Endometrial microvascular endothelial cells (primary cell): Measurements from ENCODE around the gene GLRA1. TPM values are rescaled to one million over a fixed set of nuclear protein-coding genes. Genes with fewer than 3 reads are reported as not detected.
"Not testable (repeated sequence)": the region's sequence is repeated elsewhere in the genome, so short reads cannot be mapped to it uniquely, and the experiment has no call there.

Experiments
- in situ Hi-C: cut with HindIII; loops from 2 replicates; pipeline ENCODE4 v1.10.0; 2017; ENCODE audit warnings: low sequenced_read_pairs, low pct_unique_long_range_greater_than_20kb; ENCODE audit errors: inconsistent ontology term
- total RNA-seq: library from RNA; depleted of rRNA; stranded (reverse); fragments of >200 nt; gene quantifications from one replicate; pipeline ENCODE4 v1.2.3, GENCODE V29; 2015; ENCODE audit errors: inconsistent ontology term

GLRA1 gene
- total RNA-seq, 1 donor from 2014 or later, result not detected

DNA sequence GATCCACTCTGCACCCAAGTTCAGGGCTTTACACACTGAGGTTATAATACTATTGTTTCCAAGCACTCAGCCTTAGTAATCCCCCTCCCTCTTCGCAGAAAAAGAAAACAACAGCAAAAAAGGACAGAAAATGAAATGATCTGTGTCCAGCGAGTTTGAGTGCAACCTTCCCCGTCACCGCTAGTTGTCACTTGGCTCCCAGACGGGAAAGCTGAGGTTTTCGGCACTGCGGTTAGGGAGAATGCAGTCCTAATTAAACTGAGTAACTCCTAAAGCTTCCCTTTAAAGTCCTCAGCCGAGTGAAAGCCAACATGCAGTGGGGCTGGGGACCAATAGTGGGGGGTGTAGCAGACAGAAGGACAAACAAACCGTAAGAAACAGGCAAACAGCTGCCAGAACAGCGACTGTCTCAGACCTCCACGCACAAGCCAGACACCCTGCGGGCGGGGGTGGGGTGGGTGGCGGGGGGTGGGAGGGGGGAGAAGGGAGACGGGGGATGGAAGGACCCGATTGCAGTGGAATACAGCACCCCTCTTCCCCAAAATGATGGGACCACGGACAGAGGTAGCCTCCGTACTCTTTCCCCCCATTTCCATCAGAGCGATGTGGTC lies 680 bp downstream of the GLRA1 start:
- in situ Hi-C loops, result no loop called here

GRCh38 chr5:151921916-151922315 lies 2.7 kb downstream of the GLRA1 start:
- in situ Hi-C loops, result no loop called here

DNA sequence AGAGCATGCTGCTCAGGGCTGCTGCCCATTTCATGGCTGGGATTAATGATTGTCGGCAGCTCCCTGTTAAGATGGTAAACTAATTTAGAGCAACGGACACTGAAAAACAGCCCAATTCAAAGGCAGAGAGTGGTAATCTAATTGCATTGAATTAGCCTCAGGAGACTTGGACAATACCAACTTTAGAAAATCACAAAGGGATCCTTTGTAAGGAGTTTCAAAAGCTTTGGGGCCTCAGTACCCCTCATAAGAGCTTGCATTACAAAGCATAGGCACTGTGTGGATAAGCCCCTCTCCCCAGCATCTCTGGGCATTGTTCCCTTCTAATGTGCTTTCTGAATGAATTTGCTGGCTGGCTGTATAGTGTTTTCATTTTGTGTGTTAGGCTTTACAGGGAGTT lies 6.7 kb downstream of the GLRA1 start:
- in situ Hi-C loops, result no loop called here

DNA sequence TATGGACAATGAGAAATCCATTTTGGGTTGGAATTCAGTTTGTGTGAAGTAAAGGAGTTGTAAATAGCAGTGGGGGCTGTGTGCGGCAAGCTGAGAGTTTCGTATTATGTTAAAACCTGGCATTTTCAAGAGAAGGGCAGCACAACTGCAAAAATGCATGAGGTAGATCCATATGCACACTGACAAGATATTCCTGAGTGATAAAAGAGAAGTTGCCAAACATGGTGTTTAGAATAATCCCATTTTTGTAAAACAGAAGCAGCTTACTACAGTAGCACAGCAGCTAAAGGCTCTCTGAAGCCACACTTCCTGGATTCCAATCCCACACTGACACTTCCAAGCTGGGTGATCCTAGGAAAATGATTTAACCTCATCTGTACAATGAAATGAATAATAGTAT lies 11.2 kb downstream of the GLRA1 start:
- in situ Hi-C loops, result no loop called here

- in situ Hi-C loops, result no loop called here
These were observed 12.3 kb downstream of the GLRA1 start for GRCh38 chr5:151912360-151912759.

- in situ Hi-C loops, result no loop called here
These were observed 13.6 kb downstream of the GLRA1 start for GRCh38 chr5:151911011-151911410.

- in situ Hi-C loops, result no loop called here
These were observed 15.0 kb downstream of the GLRA1 start for GRCh38 chr5:151909628-151910027.

- in situ Hi-C loops, result no loop called here
These were observed 18.4 kb downstream of the GLRA1 start for GRCh38 chr5:151906246-151906645.

DNA sequence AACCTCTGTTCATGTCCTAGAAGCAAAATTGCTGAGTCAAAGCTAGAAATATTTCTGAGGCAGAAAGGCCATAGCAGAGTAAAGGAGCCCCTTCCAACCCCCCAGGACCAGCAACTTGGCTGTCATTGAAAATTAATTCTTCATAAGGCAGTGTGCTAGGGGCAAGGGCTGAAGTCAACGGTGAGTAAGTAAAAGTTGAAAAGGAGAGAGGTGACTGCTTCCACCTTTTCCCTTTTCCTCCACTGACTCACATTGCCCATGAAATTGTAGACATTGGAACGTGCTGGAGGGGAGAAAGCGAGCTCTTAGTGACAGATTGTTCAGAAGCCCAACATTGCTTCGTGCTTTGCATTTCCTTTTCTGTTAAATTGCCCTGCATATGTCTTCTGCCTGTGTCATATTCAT lies 19.1 kb downstream of the GLRA1 start:
- in situ Hi-C loops, result no loop called here

GRCh38 chr5:151904909-151905308 lies 19.7 kb downstream of the GLRA1 start:
- in situ Hi-C loops, result no loop called here

DNA sequence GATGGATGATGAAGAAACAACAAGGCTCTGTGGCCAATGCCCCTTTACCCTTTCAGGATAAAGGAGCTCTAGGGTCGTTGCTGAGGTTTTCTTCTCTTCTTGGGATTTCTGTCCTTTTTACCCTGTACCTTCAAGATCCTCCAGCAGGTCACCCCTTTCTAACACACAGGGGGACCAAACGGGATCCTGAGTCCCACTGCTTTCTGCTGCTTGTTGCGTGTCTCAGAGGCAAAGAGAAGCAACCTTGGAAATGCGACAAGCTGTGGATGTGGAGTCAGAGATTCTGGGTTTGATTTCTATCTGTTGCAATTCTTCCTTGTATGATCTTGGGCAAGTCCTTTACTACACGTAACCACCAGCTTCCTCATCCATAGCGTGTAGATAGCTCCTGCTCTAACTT lies 20.5 kb downstream of the GLRA1 start:
- in situ Hi-C loops, result no loop called here

GRCh38 chr5:151903243-151903653 lies 21.4 kb downstream of the GLRA1 start:
- in situ Hi-C loops, result no loop called here

DNA sequence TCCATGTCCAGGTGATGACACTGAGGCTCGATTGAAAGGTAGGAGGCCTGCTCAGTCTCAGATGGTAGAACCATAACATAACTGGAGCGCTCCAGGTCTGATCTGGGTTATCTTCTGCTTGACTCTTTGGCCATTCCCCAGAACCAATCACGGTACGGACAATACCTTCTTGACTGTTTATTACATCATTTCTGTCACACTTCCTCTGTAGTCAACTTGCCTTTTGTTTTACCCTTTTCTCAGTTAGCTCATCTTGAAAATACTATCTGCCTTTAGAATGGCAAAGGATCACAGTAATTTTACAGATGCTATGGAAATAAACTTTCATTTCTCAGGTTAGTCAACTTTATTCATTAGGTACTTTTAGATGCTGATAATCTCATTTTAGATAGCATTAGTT lies 22.4 kb downstream of the GLRA1 start:
- in situ Hi-C loops, result no loop called here

DNA sequence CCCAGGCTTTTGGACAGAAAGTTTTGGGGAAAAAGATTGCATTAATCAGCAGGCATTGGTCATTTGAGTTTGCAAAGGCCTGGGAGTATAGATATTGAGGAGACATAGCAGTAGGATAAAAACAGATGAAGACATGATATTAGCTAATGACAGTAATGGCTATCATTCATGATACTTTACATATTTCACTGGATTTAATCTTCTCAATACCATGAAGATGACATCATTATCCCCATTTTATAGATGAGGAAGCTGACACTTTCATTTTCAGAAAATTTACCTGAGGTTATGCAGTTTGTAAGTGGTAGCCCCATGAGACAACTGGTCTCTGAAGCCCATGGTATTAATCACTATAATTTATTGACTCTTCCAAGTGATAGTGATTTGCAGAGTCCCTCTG lies 23.0 kb downstream of the GLRA1 start:
- in situ Hi-C loops, result no loop called here

DNA sequence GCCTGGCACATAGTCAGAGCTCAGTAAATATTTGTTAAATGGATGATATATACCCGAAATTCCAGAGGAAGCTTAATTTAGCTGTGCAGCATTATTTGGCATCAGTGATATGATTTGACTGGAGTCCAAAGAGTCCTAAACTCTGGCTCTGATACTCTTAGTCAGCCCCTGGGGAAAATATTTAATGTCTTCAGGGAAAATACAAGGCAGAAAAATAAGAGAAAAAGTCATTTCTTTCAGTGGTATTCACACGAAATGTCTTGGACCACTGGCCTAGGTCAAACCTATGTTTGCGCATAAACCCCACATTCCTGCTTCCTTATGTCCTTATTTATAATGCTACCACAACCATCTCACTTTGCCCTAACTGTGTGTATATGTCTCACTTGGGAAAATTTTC lies 23.8 kb downstream of the GLRA1 start:
- in situ Hi-C loops, result no loop called here

DNA sequence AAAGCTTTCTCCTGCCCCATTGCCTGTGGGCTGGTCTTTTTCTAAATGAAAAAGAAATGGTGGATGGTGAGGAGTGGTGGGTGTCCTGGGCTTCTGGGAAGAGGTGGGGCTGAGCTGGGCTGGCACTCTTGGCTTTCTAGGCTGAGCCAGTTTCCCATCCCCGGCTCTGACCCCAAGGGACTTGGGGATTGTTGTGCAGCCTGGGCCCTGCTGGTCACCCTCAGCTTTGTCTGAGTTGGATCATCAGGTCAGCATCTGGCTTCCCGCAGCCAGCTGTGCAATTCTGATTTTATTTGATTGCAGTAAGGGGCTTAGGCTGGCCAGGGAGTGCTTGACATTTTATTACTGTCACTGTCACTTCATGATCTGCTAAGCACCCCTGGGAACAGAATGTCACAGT lies 25.3 kb downstream of the GLRA1 start:
- in situ Hi-C loops, result no loop called here

DNA sequence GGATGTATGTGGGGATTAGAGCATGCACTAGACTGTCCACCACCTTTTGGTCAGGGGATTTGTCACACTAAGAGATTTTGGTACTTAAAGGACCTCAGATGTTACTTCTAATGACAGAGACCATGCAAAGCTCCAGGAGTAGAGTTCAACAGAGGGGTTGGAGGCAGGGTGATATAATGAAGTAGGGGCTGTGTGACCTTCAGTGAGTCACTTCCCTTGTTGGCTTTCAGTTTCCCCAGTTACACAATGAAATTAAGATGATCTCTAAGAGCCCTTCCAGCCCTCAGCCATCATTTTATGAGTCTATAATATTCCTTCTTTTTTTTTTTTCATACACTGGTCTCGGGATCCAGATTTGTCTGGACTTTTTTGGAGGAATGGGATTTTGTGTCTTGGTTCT lies 26.8 kb downstream of the GLRA1 start:
- in situ Hi-C loops, result no loop called here

GRCh38 chr5:151897020-151897552 lies 27.6 kb downstream of the GLRA1 start:
- in situ Hi-C loops, result no loop called here

- in situ Hi-C loops, result no loop called here
These were observed 28.5 kb downstream of the GLRA1 start for GRCh38 chr5:151896031-151896691.

DNA sequence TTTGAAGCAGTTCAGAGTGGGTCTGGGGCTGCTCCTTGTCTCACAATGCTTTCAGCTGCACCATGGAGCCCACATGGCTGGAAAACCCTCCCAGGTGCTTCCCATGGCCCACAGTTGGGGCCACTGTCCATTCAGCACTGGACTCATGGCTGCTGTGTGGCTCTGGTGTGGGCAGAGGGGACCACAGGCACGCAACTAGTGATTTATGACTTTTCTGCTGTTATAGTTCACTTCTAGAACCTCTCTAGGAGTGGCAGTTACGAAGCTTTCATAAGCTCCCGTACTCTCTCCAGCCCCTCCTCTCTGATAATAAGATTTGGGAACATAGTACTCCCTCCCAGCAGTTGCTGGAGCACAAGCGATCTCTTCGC lies 29.0 kb downstream of the GLRA1 start:
- in situ Hi-C loops, result no loop called here

GRCh38 chr5:151893485-151893884 lies 31.2 kb downstream of the GLRA1 start:
- in situ Hi-C loops, result not testable (repeated sequence)
